Stimulated activated CD4-positive, alpha-beta T cell treated with anti-CD3 and anti-CD28 coated beads, Interleukin-2, amount 100 ng/mL, for 24 hours (primary cell): ENCODE data around the gene HSPA1L.
A peak's percentile ranks its signal among the peaks of the same experiment; 100 is the strongest.
"Not testable (repeated sequence)": the region's sequence is repeated elsewhere in the genome, so short reads cannot be mapped to it uniquely, and the experiment has no call there.

Source experiments
- DNase-seq, 2 donors: peaks; one replicate each; pipeline ENCODE4 v3.0.0-alpha.2; 2020

HSPA1L gene

GRCh38 chr6:31813465-31813849, 1.6 kb downstream of the HSPA1L start:
- no peak for DNase-seq

- DNase-seq = no peak
These were observed 3.4 kb downstream of the HSPA1L start for GRCh38 chr6:31811645-31812044.

DNA sequence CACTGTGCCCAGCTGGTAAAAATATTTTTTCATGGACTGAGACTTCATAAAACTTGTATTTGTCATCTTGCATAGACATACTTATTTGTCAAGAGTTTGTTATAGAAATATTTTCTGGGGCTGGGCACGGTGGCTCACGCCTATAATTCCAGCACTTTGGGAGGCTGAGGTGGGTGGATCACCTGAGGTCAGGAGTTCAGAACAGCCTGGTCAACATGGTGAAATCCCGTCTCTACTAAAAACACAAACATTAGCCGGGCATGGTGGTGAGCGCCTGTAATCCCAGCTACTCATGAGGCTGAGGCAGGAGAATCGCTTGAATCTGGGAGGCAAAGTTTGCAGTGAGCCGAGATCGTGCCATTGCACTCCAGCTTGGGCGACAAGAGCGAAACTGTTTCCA, 6.5 kb downstream of the HSPA1L start:
- not testable (repeated sequence) for DNase-seq

DNA sequence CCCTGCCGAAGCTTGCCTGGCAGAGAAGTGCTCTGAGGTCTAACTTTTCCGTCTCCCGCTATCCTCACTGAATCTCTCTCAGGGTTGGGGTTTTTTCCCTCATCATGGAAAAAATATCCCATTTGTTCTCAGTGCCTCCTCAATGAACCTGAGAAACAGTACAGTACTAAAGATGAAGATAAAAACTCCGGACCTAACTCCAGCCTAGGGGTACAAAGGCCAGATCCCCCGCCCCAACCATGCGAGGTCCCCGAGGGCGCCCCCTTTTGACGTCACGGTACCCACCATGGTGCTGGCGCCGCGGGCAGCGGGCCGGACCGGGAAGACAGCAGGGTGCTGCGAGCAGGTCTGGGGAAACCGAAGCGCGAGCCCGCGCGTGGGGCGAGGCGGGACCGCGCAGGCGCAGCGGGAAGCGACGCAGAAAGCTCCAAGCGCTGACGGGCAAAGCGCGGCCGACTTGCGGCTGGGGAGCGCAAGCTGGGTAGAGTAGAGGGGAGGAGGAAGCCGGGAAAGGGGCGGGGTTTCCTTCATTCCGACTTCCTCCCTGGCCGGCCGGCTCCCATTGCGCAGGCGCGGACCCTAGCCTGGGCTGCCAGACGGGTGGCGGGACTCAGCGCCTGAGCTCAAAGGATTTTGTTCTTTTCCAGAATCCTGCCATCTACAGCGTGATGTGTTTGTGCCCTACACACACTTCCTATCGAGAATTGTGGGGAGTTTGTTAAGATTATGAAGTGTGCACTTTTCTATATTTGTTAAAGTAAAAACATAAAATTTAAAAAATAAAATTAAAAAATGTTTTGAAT, 8.4 kb downstream of the HSPA1L start, which contains the start of gene LSM2:
Gene LSM2, minus strand, starts transcription at position 497 of the 803 bp plus-strand sequence. Its CDS starts 209 bp downstream, at position 288.
- DNase-seq = peak; percentile 97 to 98

DNA sequence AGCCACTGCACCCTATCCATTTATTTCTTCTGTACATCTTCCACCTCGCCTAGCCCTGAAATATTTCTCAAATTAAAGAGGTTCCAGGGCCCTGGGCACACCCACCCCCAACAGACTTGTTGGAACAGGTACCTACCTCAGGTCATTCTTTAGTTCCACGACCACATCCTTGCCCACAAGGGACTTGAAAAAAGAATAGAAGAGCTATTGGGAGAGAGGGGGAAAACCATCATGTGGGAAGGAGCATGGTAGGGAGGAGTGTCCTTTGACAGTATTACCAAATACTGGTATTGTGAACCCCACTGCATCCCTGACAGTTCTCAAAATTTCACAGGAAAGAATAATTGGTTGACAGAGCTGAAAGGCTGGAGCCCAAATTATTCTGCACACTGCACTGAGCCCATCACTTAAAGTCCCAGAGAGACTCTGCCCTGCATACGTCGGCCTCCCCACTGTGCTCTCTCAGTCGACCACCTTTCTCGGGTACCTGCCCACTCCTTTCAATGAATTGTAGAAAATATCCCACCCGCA, 9.1 kb downstream of the HSPA1L start:
- no peak for DNase-seq

- not testable (repeated sequence) for DNase-seq
These were observed 13.8 kb downstream of the HSPA1L start for GRCh38 chr6:31801031-31801927.

GRCh38 chr6:31799781-31800180, 15.3 kb downstream of the HSPA1L start:
- no peak for DNase-seq

- no peak for DNase-seq
These were observed 17.5 kb downstream of the HSPA1L start for GRCh38 chr6:31797588-31797987.

DNA sequence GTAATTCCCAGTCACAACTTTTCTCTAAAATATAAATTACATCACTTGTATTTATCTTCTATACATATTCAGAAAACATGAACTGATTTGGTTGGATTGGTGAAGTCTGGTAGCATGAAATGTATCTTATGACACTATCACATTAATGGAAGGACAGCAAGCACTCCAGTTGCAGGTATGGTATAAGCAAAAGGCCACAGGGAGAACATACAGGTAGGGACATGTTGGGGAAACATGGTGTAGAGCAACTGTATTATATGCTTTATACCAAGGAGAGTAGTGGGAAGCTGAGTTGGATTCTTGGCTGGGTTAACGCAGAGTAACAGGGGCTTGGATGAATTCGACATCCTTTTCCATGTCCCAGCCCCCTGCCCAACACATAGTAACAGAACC, 18.1 kb downstream of the HSPA1L start:
- DNase-seq = no peak

GRCh38 chr6:31795616-31796298, 19.3 kb downstream of the HSPA1L start, which contains the start of gene VARS1:
Gene VARS1 (minus strand): TSS chr6:31795752. CDS start chr6:31795217, 535 bp downstream.
- peak; percentile 86 to 88 for DNase-seq

GRCh38 chr6:31794866-31795615, 20.0 kb downstream of the HSPA1L start:
- DNase-seq = peak in 1 of 2 donors; percentile 27

- DNase-seq = no peak
These were observed 20.7 kb downstream of the HSPA1L start for GRCh38 chr6:31794294-31794865.

- DNase-seq = not testable (repeated sequence)
These were observed 21.2 kb downstream of the HSPA1L start for GRCh38 chr6:31793927-31794245.

- DNase-seq = no peak
These were observed 22.3 kb downstream of the HSPA1L start for GRCh38 chr6:31792761-31793171.

DNA sequence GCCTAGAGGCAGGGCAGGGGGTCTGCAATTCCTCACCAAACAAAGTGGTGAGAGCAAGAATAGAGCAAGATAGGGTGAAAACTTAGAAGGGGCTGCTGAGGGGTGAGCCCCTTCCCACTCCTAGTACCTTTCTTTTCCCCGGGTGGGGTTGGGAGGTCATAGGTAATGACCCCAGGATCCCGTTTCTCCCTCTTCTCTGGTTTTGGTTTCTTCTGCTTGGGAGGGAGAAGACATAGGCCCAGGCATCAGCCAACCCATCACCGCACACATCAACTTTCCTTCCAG, 23.1 kb downstream of the HSPA1L start:
- DNase-seq = no peak

DNA sequence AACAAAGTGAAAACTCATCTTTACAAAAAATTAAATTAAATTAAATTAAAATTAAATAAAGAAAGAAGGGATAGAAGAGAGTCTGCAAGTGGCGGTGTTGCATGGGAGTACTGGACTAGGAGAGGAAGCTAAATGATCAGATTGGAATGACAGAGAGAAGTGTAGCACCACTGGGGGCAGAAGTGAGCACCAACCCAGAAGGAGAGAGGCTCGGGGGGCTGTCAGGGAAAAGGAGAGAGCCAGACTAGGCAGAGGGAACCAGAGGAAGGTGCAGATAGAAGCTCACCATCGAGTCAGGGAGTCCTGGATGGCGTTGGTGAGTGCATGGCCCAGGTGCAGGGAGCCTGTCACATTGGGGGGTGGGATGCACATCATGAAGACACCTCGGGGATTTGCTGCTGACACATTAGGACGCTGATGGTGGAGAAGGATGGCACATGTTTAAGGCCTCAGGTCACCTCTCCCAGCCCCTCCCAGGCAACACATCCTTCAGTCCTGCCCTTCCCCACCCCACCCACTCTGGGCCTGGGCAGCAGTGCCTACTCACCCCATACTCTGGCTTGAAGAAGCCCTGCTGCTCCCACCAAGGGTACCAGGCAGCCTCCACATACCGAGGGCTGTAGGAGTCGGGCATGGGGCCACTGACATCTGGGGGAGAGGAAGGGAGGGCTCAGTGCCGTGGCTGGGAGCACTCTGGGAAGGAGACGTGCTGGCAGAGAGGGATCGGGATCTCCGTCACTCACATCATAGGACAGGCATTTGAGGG, 23.6 kb downstream of the HSPA1L start:
- peak; percentile 55 to 57 for DNase-seq

DNA sequence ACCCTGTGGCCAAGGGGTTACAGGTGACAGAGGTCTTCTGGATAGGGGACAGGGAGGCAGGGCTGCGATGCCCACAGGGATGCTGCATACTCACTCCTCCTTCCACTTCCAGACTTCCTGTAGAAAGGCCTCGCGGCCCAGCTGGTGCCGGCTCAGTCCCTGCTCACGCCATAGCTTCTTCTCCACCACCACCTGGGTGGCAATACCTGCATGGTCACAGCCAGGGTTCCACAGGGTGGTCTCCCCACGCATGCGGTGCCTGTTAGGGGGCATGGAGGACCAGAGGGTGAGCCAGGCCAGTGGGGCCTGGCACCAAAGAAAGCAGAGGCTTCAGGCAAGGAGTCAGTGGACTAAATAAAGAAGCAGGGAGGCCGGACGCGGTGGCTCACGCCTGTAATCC, 29.6 kb downstream of the HSPA1L start:
- no peak for DNase-seq

DNA sequence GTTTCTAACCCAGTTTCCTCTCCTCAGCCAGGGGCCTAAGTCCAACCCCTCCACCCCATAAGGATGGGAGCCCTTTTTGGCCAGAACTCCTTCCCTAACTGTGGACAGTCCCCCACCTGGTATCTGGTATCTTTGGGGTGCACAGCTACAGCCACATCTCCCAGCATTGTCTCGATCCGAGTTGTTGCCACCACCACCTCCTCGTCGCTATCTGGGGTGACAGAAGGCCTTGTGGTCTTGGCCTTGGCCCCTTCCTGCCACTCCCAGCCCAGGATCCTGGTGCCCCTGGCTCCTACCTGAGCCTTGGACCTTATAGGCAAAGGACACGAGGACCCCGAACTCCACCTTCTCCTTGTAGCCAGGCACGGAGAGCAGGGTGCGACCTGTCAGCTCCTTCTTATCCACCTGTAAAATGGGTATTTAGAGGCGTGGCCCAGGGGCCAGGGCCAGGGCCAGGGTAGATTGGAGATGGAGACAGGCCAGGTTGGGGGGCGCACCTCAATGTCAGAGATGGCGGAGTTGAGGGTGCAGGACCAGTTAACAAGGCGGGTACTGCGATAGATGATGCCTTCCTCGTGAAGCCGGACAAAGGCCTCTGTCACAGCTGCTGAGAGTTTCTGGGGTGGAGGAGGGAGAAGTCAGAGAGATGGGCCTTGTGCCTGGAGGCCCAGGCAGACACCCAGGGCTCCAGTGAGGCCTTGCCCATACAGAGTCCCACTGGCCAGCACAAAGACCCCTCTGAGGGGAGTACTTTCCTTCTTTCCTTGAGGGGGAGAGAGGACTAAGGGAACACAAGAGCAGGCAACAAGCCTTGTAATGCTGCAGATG, 30.8 kb downstream of the HSPA1L start:
- no peak for DNase-seq

DNA sequence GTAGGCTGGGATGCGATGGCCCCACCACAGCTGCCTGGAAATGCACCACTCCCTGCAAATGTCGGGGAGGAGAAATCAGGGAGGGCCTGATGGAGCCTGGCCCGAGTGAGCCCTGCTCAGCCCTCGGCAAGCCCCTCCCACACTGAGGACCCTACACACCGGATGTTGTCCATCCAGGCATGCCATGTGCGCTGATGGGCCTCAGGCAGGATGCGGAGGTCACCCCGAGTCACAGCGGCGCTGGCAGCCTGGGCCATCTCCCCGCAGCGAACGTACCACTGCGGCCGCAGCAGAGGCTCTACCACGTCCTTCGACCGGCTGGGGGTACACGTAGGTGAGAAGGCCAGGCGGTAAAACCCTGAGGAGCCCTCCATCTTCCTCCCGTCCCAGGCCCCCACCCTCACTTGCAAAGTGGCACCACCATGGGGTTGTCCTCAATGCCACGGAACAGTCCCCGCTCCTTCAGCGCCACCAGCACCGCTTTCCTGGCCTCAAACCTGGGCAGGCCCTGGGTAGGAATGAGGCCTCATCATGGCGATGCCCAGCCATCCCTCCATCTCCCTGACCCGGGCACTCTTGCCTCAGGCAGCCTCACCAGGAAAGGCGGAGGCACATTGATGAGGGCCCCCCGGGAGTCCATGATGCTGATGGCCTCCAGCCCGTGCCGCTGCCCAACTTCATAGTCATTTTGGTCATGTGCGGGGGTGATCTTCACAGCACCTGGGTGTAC, 32.8 kb downstream of the HSPA1L start:
- DNase-seq = no peak
